Colon (tissue), 2 donors: Measurements from ENCODE around the gene ANO4.
"Not testable (repeated sequence)": the region's sequence is repeated elsewhere in the genome, so short reads cannot be mapped to it uniquely, and the experiment has no call there.

Experiments used
- FAIRE-seq: peaks from 2 replicates; lab custom pipeline; 2012; peaks lifted over from hg19 to GRCh38; lab: Jason Lieb, UNC
- donor health status: control.
- donor health status: control.

Gene ANO4

GRCh38 chr12:101097829-101098580, 303.4 kb downstream of the ANO4 start:
- FAIRE-seq: no peak

- FAIRE-seq: no peak
Observed at GRCh38 chr12:101107032-101107763, 312.6 kb downstream of the ANO4 start.

DNA sequence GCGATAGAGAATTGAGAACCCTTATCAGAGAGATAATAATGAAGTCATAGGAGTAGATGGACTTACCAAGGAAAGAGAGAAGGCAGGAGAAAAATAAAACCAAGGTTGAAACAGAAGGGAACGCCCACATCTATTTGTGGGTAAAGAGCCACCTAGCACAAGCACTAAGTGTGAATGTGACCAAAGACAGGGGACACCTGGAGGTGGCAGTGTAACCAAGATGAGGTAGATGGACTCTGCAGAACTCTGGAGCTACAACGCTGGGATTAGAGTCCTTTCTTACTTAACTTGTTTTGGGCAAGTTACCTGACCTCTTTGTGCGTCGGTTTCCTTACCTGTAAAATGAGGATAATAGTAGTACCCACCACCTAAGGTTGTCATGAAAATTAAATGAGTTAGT, 313.6 kb downstream of the ANO4 start:
- FAIRE-seq: no peak

DNA sequence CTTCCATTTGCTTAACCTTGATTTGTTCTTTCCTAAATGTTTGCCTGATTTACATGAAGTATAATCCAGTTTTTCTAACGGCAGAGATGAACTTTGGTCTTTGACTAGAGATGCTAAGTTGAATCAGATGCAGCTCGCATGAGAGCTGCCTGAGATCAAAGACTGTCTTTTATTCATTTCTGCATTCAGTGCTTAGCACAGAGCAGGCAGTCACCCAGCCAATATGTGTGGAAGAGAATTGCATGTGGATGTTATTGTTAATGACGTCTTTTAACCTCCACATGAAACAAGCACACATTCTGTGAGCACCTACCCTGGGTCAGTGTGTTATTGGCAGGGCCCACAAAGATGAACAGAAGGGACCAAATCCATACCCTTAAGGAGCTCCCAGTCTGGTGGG, 316.3 kb downstream of the ANO4 start:
- FAIRE-seq: no peak

- FAIRE-seq: no peak
Observed at GRCh38 chr12:101111441-101111840, 316.9 kb downstream of the ANO4 start.

- no peak for FAIRE-seq
Observed at GRCh38 chr12:101115326-101115725, 320.8 kb downstream of the ANO4 start.

DNA sequence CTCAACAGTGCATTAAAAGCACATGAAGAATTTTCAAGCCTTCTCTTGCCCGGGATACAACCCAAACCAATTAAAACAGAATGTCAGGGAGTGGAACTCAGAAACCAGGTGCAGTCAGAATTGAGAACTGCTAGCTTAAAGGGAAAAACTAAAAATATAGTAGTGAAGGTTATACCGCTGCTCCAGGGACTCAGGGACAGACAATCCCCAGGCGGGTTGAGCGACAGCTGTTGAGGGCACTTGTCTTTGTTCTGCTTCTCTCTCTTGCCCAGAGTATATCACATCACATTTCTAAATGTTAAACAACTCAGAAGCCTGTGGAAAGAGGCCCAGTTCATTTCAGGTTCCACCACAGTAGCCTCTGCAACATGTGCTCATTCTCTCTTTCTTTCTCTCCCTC, 322.3 kb downstream of the ANO4 start:
- no peak for FAIRE-seq

GRCh38 chr12:101117842-101118241, 323.3 kb downstream of the ANO4 start:
- FAIRE-seq: no peak

- no peak for FAIRE-seq
Observed at GRCh38 chr12:101127521-101128219, 333.1 kb downstream of the ANO4 start.

- not testable (repeated sequence) for FAIRE-seq
Observed at GRCh38 chr12:101145777-101146431, 351.3 kb downstream of the ANO4 start.

- FAIRE-seq: no peak
Observed at GRCh38 chr12:101165319-101165718, 370.7 kb downstream of the ANO4 start.

- no peak for FAIRE-seq
Observed at GRCh38 chr12:101166866-101167265, 372.3 kb downstream of the ANO4 start.

DNA sequence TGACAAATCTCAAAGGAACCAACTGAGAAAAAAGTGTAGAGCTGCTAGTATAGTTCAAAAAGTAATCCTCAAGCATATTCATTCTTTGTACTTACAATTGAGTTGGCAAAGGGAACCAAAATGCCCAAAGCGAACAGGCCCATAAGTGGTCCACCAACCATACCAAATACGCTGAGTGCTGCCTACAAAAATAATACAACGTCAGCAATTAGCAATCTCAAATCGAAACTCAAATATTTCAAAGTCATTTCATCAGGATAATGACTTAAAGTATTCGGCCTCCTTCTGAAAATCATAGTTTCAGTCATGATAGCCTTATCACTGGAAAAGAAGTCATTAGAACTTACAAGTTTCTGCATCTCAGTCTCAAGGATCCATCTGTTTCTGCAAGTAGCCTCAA, 373.4 kb downstream of the ANO4 start:
- FAIRE-seq: no peak

- no peak for FAIRE-seq
Observed at GRCh38 chr12:101172316-101172715, 377.7 kb downstream of the ANO4 start.

GRCh38 chr12:101173197-101173749, 378.7 kb downstream of the ANO4 start:
- no peak for FAIRE-seq

DNA sequence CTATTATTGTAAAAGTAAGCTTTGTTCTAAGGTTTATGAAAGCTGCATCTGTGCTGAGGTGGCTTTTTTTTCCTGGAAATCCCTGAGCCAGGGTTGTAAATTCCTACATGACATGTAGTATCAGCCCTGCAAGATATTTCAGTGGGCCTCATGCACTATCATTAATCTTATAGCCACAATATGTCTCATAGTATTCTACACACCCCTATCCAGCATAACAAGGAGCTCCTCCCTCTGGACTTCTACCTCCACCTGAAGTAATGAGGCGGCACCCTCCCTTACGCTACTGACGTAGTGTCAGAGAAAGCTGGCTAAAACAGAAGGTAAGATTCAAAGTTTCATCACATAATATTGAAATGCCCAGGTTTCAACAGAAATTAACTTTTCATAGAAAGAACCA, 380.0 kb downstream of the ANO4 start:
- FAIRE-seq: no peak
